Nephron (organoid): Measurements from ENCODE around the gene FAM216A.

Experiments used
- H3K27ac Mint-ChIP-seq, 3 experiments: 2 replicates each; pipeline ENCODE4 v1.8.0; 2020; ENCODE audit warnings: mixed read lengths in 3 of 3, mild to moderate bottlenecking in 2 of 3, moderate library complexity in 1 of 3
- H3K27me3 Mint-ChIP-seq: 2 replicates; pipeline ENCODE4 v1.8.0; 2021; ENCODE audit warnings: low read depth, mild to moderate bottlenecking, moderate library complexity, mixed read lengths
- H3K36me3 Mint-ChIP-seq: 2 replicates; pipeline ENCODE4 v1.8.0; 2020; ENCODE audit warnings: low read depth, mixed read lengths
- H3K4me1 Mint-ChIP-seq: 2 replicates; pipeline ENCODE4 v1.8.0; 2020; ENCODE audit warnings: mixed read lengths
- H3K4me3 Mint-ChIP-seq, 3 experiments: 2 replicates each; pipeline ENCODE4 v1.8.0; 2020; ENCODE audit warnings: mild to moderate bottlenecking in 3 of 3, mixed read lengths in 3 of 3, moderate library complexity in 2 of 3
- H3K9me3 Mint-ChIP-seq: 2 replicates; pipeline ENCODE4 v1.8.0; 2020; ENCODE audit warnings: mixed read lengths
- CTCF ChIP-seq, 3 experiments: fragments of 200-600 bp; sonication (generic); IDR thresholded peaks; one replicate each; pipeline ENCODE4 v1.5.0; 2021; ENCODE audit warnings: antibody characterized with exemption in 3 of 3; ENCODE audit not compliant: unreplicated experiment in 3 of 3

The FAM216A gene

GRCh38 chr12:110475426-110475825 lies 6.8 kb downstream of the FAM216A start:
- no peak for TF ChIP-seq CTCF (IDR thresholded peaks at IDR 0.05; ENCODE audit: unreplicated experiment in 3 of 3)
- no peak overlapping the region for H3K27ac Mint-ChIP-seq
- H3K4me1 Mint-ChIP-seq: no peaks in the 10 kb centered on the region
- no peaks in the 10 kb centered on the region for H3K27me3 Mint-ChIP-seq
- H3K36me3 Mint-ChIP-seq: peaks cover 8% of the 10 kb centered on the region
- no peak overlapping the region for H3K4me3 Mint-ChIP-seq
- H3K9me3 Mint-ChIP-seq: no peaks in the 10 kb centered on the region

GRCh38 chr12:110498984-110499706 lies 30.5 kb downstream of the FAM216A start:
- peak overlapping the region; percentile 72 to 83 (median 72) for H3K4me3 Mint-ChIP-seq
- H3K27ac Mint-ChIP-seq: no peak overlapping the region
- peaks cover 30% of the 10 kb centered on the region for H3K4me1 Mint-ChIP-seq
- peaks cover 15% of the 10 kb centered on the region for H3K36me3 Mint-ChIP-seq
- no peaks in the 10 kb centered on the region for H3K9me3 Mint-ChIP-seq
- no peaks in the 10 kb centered on the region for H3K27me3 Mint-ChIP-seq
- no peak for TF ChIP-seq CTCF (IDR thresholded peaks at IDR 0.05; ENCODE audit: unreplicated experiment in 3 of 3)

- H3K9me3 Mint-ChIP-seq: no peaks in the 10 kb centered on the region
- no peak for TF ChIP-seq CTCF (IDR thresholded peaks at IDR 0.05; ENCODE audit: unreplicated experiment in 3 of 3)
- H3K4me3 Mint-ChIP-seq: peak overlapping the region; percentile 96 to 99 (median 98)
- H3K36me3 Mint-ChIP-seq: peaks cover 4% of the 10 kb centered on the region
- H3K27ac Mint-ChIP-seq: peak overlapping the region; percentile 80 to 95 (median 95)
- peaks cover 30% of the 10 kb centered on the region for H3K4me1 Mint-ChIP-seq
- no peaks in the 10 kb centered on the region for H3K27me3 Mint-ChIP-seq
Measured at GRCh38 chr12:110501399-110501751, 32.7 kb downstream of the FAM216A start.

GRCh38 chr12:110501752-110502738 lies 33.4 kb downstream of the FAM216A start, which contains the start of the genes RAD9B and VPS29:
Gene RAD9B (plus strand): TSS chr12:110502331. CDS start chr12:110502338, 7 bp downstream.
Gene VPS29 (minus strand): TSS chr12:110502111. CDS start chr12:110502051, 60 bp downstream.
- Mint-ChIP-seq H3K9me3 (no peaks in the 10 kb centered on the region), H3K27ac (peak within 1 kb of the TSS; percentile 80 to 95 (median 95)), H3K4me1 (peaks cover 30% of the 10 kb centered on the region), H3K36me3 (no peaks in the 10 kb centered on the region), H3K4me3 (peak within 1 kb of the TSS; percentile 96 to 99 (median 98)), H3K27me3 (no peaks in the 10 kb centered on the region)
- no peak for TF ChIP-seq CTCF (IDR thresholded peaks at IDR 0.05; ENCODE audit: unreplicated experiment in 3 of 3)

- H3K9me3 Mint-ChIP-seq: no peaks in the 10 kb centered on the region
- TF ChIP-seq CTCF (IDR thresholded peaks at IDR 0.05; ENCODE audit: unreplicated experiment in 3 of 3): no peak
- peak overlapping the region in 1 of 3 experiments; percentile 69 for H3K27ac Mint-ChIP-seq
- H3K36me3 Mint-ChIP-seq: no peaks in the 10 kb centered on the region
- H3K4me1 Mint-ChIP-seq: peaks cover 30% of the 10 kb centered on the region
- H3K4me3 Mint-ChIP-seq: peak overlapping the region; percentile 21 to 71 (median 68)
- no peaks in the 10 kb centered on the region for H3K27me3 Mint-ChIP-seq
Measured at GRCh38 chr12:110503432-110503831, 34.8 kb downstream of the FAM216A start.
